ENCODE results near the gene THSD7A.

THSD7A gene

DNA sequence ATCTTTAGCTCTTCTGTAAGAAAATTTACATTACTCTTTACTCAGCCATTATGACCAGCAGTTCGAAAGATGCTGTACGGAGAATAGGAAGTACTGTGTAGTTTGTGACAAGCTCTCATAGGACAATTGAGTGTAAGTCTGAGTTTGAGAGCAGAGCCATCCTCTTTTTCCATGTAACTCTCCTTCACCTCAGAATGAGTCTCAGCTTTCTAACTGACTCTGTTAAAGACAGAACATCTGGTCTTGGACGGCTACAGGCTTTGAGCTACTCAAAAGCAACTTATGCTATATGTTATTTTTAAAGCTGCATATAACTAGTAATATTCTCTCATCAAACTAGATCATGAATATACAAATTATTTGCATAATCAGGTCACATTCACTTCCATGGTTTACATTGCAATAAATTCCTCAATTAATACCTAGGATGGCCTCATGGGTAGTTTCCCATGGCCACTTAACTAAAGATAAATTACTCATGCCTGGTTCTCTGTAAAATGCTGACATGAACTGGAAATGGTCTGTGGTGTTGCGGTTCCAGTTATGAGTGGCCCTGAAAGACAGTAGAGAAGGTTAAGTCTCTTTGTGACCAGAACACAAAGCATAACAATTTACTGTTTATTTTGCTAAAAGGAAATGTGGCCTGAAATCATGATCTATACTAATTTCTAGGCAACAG lies 499.7 kb downstream of the THSD7A start:
- Histone ChIP-seq H4K91ac (ENCODE audit: low read depth, low read length) (no peak overlapping the region), H2AFZ (ENCODE audit: insufficient read depth, low read length, poor library complexity) (no peak overlapping the region), H2BK5ac (ENCODE audit: low read depth, low read length, poor library complexity) (no peak overlapping the region), H3K4ac (ENCODE audit: low read depth, low read length) (no peak overlapping the region), H3K27me3 (ENCODE audit: insufficient read depth, low read length) (no peaks in the 10 kb centered on the region), H3K4me3 (ENCODE audit: low read depth, low read length) (no peak overlapping the region), H3K14ac (ENCODE audit: low read length) (no peak overlapping the region), H3K9me3 (ENCODE audit: insufficient read depth, low read depth, low read length) (no peaks in the 10 kb centered on the region), H3K23ac (ENCODE audit: low read length) (no peak overlapping the region), H3K79me1 (ENCODE audit: low read length) (peaks cover 1% of the 10 kb centered on the region), H2BK120ac (ENCODE audit: insufficient read depth, low read length, poor library complexity) (no peak overlapping the region), H4K8ac (ENCODE audit: low read depth, low read length) (no peak overlapping the region), H2BK12ac (ENCODE audit: low read length) (no peak overlapping the region), H3K4me2 (ENCODE audit: low read length) (no peak overlapping the region), H3K4me1 (ENCODE audit: control insufficient read depth in 1 of 2, insufficient read depth in 2 of 2, low read length in 2 of 2) (peaks cover 0 to 7% of the 10 kb centered on the region in 2 experiments), H3K79me2 (ENCODE audit: control insufficient read depth, insufficient read depth, low read length, poor library complexity) (no peaks in the 10 kb centered on the region), H3K27ac (ENCODE audit: low read depth, low read length) (no peak overlapping the region), H3K36me3 (ENCODE audit: control insufficient read depth in 1 of 2, insufficient read depth in 2 of 2, low read length in 2 of 2) (no peaks in the 10 kb centered on the region), H2AK5ac (ENCODE audit: low read length) (no peak overlapping the region), H3K9ac (ENCODE audit: low read length) (no peak overlapping the region), H4K12ac (ENCODE audit: low read depth, low read length) (no peak overlapping the region), H3K18ac (ENCODE audit: low read length) (no peak overlapping the region)
- no CpG with 5 or more reads among the region's 4 CpGs for WGBS (ENCODE audit: extremely low coverage, insufficient coverage, insufficient read length)
- no peak for DNase-seq

DNA sequence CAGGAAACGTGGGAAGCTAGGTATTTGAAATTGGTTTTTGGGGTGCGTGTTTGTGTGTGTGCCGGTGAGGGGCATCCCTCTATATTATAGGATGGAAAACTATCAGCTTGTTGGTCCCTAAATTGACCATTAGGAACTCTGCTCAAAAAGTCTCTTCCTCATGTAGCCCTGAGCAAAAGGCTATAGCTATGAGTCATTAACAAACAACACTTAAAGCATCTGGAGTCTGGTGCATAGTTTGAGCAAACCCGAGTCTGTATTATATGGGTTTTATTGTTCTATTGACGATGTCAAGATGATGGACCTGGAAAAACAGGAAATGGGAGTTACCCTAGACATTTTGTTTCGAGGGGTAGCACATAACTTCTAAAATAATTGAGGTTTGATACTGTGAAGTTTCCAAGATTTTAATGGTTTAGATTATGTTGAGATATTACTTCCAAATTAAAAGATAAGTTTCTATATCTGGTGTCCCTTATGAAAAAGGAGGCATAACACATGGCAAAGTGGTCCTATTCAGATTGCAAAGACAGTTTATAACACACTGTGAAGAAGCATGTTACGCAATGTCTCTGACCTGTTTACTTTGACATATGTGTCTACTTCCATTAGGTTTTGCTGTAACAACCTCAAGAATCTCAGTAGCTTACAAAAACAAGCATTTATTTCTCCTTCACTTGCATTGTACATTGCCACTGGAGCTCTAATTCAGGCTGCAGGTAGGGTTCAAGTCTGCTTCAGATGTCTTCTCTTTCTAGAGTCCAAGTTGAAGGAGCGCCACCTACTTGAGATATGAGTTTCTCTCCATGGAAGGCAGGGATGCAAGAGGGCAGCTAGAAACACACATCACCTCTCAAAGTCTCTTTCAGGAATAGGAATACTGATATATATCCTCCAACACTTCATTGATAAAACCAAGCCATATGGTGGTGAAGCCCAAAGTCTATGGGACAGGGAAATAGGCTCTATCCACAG lies 500.6 kb downstream of the THSD7A start:
- peaks cover 1% of the 10 kb centered on the region for H3K79me1 ChIP-seq (ENCODE audit: low read length)
- no peak overlapping the region for H3K14ac ChIP-seq (ENCODE audit: low read length)
- H3K9ac ChIP-seq (ENCODE audit: low read length), result no peak overlapping the region
- H3K4me3 ChIP-seq (ENCODE audit: low read depth, low read length), result no peak overlapping the region
- peak in 1 of 2 donors; percentile 27 for DNase-seq
- no peak overlapping the region for H2BK120ac ChIP-seq (ENCODE audit: insufficient read depth, low read length, poor library complexity)
- H3K79me2 ChIP-seq (ENCODE audit: control insufficient read depth, insufficient read depth, low read length, poor library complexity), result no peaks in the 10 kb centered on the region
- H2BK5ac ChIP-seq (ENCODE audit: low read depth, low read length, poor library complexity), result no peak overlapping the region
- H3K4ac ChIP-seq (ENCODE audit: low read depth, low read length), result no peak overlapping the region
- no CpG with 5 or more reads among the region's 8 CpGs for WGBS (ENCODE audit: extremely low coverage, insufficient coverage, insufficient read length)
- no peaks in the 10 kb centered on the region for H3K27me3 ChIP-seq (ENCODE audit: insufficient read depth, low read length)
- H4K91ac ChIP-seq (ENCODE audit: low read depth, low read length), result no peak overlapping the region
- peaks cover 0 to 7% of the 10 kb centered on the region in 2 experiments for H3K4me1 ChIP-seq (ENCODE audit: control insufficient read depth in 1 of 2, insufficient read depth in 2 of 2, low read length in 2 of 2)
- H3K36me3 ChIP-seq (ENCODE audit: control insufficient read depth in 1 of 2, insufficient read depth in 2 of 2, low read length in 2 of 2), result no peaks in the 10 kb centered on the region
- H2AK5ac ChIP-seq (ENCODE audit: low read length), result no peak overlapping the region
- no peak overlapping the region for H2BK12ac ChIP-seq (ENCODE audit: low read length)
- H2AFZ ChIP-seq (ENCODE audit: insufficient read depth, low read length, poor library complexity), result no peak overlapping the region
- no peaks in the 10 kb centered on the region for H3K9me3 ChIP-seq (ENCODE audit: insufficient read depth, low read depth, low read length)
- no peak overlapping the region for H4K8ac ChIP-seq (ENCODE audit: low read depth, low read length)
- H4K12ac ChIP-seq (ENCODE audit: low read depth, low read length), result no peak overlapping the region
- H3K4me2 ChIP-seq (ENCODE audit: low read length), result no peak overlapping the region
- no peak overlapping the region for H3K18ac ChIP-seq (ENCODE audit: low read length)
- H3K27ac ChIP-seq (ENCODE audit: low read depth, low read length), result no peak overlapping the region
- no peak overlapping the region for H3K23ac ChIP-seq (ENCODE audit: low read length)

DNA sequence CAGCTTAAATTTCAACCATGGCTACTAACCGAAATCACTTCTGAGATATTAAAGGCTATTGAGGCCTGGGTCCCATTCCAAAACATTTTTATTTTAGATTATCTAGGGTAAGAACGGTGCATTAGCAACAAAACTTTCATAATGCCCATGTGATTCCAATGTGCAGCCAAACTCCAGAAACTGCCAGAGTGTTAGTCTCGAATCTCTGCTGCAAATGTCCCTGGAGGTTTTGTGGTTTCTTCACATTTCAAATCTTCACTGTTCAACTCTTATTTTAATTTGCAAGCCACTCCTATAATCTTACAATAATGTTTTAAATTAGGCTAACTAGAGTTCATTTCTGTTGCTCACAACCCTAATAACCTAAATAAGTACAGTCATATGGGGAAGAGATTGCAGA lies 501.3 kb downstream of the THSD7A start:
- no CpG with 5 or more reads among the region's 3 CpGs for WGBS (ENCODE audit: extremely low coverage, insufficient coverage, insufficient read length)
- Histone ChIP-seq H4K91ac (ENCODE audit: low read depth, low read length) (no peak overlapping the region), H3K4ac (ENCODE audit: low read depth, low read length) (no peak overlapping the region), H3K79me1 (ENCODE audit: low read length) (peaks cover 1% of the 10 kb centered on the region), H3K23ac (ENCODE audit: low read length) (no peak overlapping the region), H2AFZ (ENCODE audit: insufficient read depth, low read length, poor library complexity) (no peak overlapping the region), H3K36me3 (ENCODE audit: control insufficient read depth in 1 of 2, insufficient read depth in 2 of 2, low read length in 2 of 2) (no peaks in the 10 kb centered on the region), H3K27me3 (ENCODE audit: insufficient read depth, low read length) (no peaks in the 10 kb centered on the region), H3K79me2 (ENCODE audit: control insufficient read depth, insufficient read depth, low read length, poor library complexity) (no peaks in the 10 kb centered on the region), H3K18ac (ENCODE audit: low read length) (no peak overlapping the region), H3K14ac (ENCODE audit: low read length) (no peak overlapping the region), H3K4me3 (ENCODE audit: low read depth, low read length) (no peak overlapping the region), H4K8ac (ENCODE audit: low read depth, low read length) (no peak overlapping the region), H3K4me2 (ENCODE audit: low read length) (no peak overlapping the region), H3K27ac (ENCODE audit: low read depth, low read length) (no peak overlapping the region), H2AK5ac (ENCODE audit: low read length) (no peak overlapping the region), H3K4me1 (ENCODE audit: control insufficient read depth in 1 of 2, insufficient read depth in 2 of 2, low read length in 2 of 2) (peaks cover 0 to 7% of the 10 kb centered on the region in 2 experiments), H4K12ac (ENCODE audit: low read depth, low read length) (no peak overlapping the region), H2BK120ac (ENCODE audit: insufficient read depth, low read length, poor library complexity) (no peak overlapping the region), H3K9ac (ENCODE audit: low read length) (no peak overlapping the region), H3K9me3 (ENCODE audit: insufficient read depth, low read depth, low read length) (no peaks in the 10 kb centered on the region), H2BK12ac (ENCODE audit: low read length) (no peak overlapping the region), H2BK5ac (ENCODE audit: low read depth, low read length, poor library complexity) (no peak overlapping the region)
- no peak for DNase-seq

DNA sequence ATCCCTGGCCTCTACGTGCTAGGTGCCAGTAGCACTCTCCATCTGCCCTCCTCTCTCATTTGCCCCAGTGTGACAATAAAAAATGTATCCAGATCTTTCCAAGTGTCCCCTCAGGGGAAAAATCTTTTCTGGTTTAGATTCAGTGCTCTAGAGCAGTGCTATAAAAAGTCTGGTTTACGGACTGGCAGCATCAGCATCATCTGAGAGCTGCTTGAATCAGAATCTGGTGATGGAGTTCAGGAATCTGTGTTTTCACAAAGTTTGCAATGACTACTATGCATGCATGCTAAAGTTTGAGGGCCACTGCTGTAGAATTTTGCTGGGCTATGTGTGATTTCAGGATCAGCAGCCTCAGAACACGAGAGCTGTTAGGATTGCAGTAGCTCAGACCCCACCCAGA lies 501.8 kb downstream of the THSD7A start:
- WGBS (ENCODE audit: extremely low coverage, insufficient coverage, insufficient read length), result no CpG with 5 or more reads among the region's 3 CpGs
- H3K4me3 ChIP-seq (ENCODE audit: low read depth, low read length), result no peak overlapping the region
- peak overlapping the region; percentile 38 for H2BK12ac ChIP-seq (ENCODE audit: low read length)
- H4K91ac ChIP-seq (ENCODE audit: low read depth, low read length), result no peak overlapping the region
- H3K4me1 ChIP-seq (ENCODE audit: control insufficient read depth in 1 of 2, insufficient read depth in 2 of 2, low read length in 2 of 2), result peaks cover 0 to 7% of the 10 kb centered on the region in 2 experiments
- peak overlapping the region; percentile 42 for H2AK5ac ChIP-seq (ENCODE audit: low read length)
- no peak for DNase-seq
- H4K12ac ChIP-seq (ENCODE audit: low read depth, low read length), result no peak overlapping the region
- no peaks in the 10 kb centered on the region for H3K9me3 ChIP-seq (ENCODE audit: insufficient read depth, low read depth, low read length)
- H2AFZ ChIP-seq (ENCODE audit: insufficient read depth, low read length, poor library complexity), result no peak overlapping the region
- peak overlapping the region; percentile 61 for H3K23ac ChIP-seq (ENCODE audit: low read length)
- no peak overlapping the region for H3K9ac ChIP-seq (ENCODE audit: low read length)
- H3K79me2 ChIP-seq (ENCODE audit: control insufficient read depth, insufficient read depth, low read length, poor library complexity), result no peaks in the 10 kb centered on the region
- no peak overlapping the region for H2BK120ac ChIP-seq (ENCODE audit: insufficient read depth, low read length, poor library complexity)
- H3K79me1 ChIP-seq (ENCODE audit: low read length), result peaks cover 1% of the 10 kb centered on the region
- H3K4me2 ChIP-seq (ENCODE audit: low read length), result no peak overlapping the region
- H3K14ac ChIP-seq (ENCODE audit: low read length), result no peak overlapping the region
- H3K36me3 ChIP-seq (ENCODE audit: control insufficient read depth in 1 of 2, insufficient read depth in 2 of 2, low read length in 2 of 2), result no peaks in the 10 kb centered on the region
- H4K8ac ChIP-seq (ENCODE audit: low read depth, low read length), result no peak overlapping the region
- no peak overlapping the region for H2BK5ac ChIP-seq (ENCODE audit: low read depth, low read length, poor library complexity)
- no peak overlapping the region for H3K18ac ChIP-seq (ENCODE audit: low read length)
- no peaks in the 10 kb centered on the region for H3K27me3 ChIP-seq (ENCODE audit: insufficient read depth, low read length)
- H3K27ac ChIP-seq (ENCODE audit: low read depth, low read length), result no peak overlapping the region
- no peak overlapping the region for H3K4ac ChIP-seq (ENCODE audit: low read depth, low read length)

Data from trophoblast cell (in vitro differentiated cells and primary cell).